ENCODE measurements around the gene MLLT1.
A peak's percentile ranks its signal among the peaks of the same experiment; 100 is the strongest.

The MLLT1 gene

GRCh38 chr19:6221220-6221877 lies 58.4 kb downstream of the MLLT1 start:
- DNase-seq (no peak), ATAC-seq (no peak)

- ATAC-seq (no peak), DNase-seq (no peak)
These were observed 59.2 kb downstream of the MLLT1 start for GRCh38 chr19:6220385-6221191.

- DNase-seq = no peak
- no peak for ATAC-seq
These were observed 60.0 kb downstream of the MLLT1 start for GRCh38 chr19:6219586-6220290.

GRCh38 chr19:6219147-6219525 lies 60.6 kb downstream of the MLLT1 start:
- ATAC-seq (no peak), DNase-seq (no peak)

GRCh38 chr19:6218491-6219146 lies 61.2 kb downstream of the MLLT1 start:
- DNase-seq (peak; percentile 90), ATAC-seq (peak; percentile 59)

- ATAC-seq = no peak
- DNase-seq = no peak
These were observed 61.9 kb downstream of the MLLT1 start for GRCh38 chr19:6217752-6218334.

- no peak for DNase-seq
- no peak for ATAC-seq
These were observed 62.6 kb downstream of the MLLT1 start for GRCh38 chr19:6216996-6217751.

GRCh38 chr19:6216236-6216995 lies 63.4 kb downstream of the MLLT1 start:
- DNase-seq (no peak), ATAC-seq (no peak)

GRCh38 chr19:6215701-6216235 lies 64.0 kb downstream of the MLLT1 start:
- DNase-seq (no peak), ATAC-seq (no peak)

GRCh38 chr19:6214881-6215541 lies 64.8 kb downstream of the MLLT1 start:
- no peak for DNase-seq
- no peak for ATAC-seq

GRCh38 chr19:6213696-6214641 lies 65.8 kb downstream of the MLLT1 start:
- ATAC-seq = no peak

GRCh38 chr19:6213266-6213595 lies 66.5 kb downstream of the MLLT1 start:
- no peak for DNase-seq
- ATAC-seq = no peak

More at GRCh38 chr19:6213696-6214641, 65.8 kb downstream of the MLLT1 start:
- no peak for DNase-seq

GRCh38 chr19:6212403-6213265 lies 67.1 kb downstream of the MLLT1 start:
- DNase-seq = no peak
- no peak for ATAC-seq

GRCh38 chr19:6211632-6212402 lies 68.0 kb downstream of the MLLT1 start:
- DNase-seq = no peak
- no peak for ATAC-seq

GRCh38 chr19:6210721-6211600 lies 68.8 kb downstream of the MLLT1 start:
- ATAC-seq (no peak), DNase-seq (no peak)

- ATAC-seq (no peak), DNase-seq (no peak)
These were observed 69.7 kb downstream of the MLLT1 start for GRCh38 chr19:6210091-6210490.

Measured in stimulated activated naive CD8-positive, alpha-beta T cell treated with anti-CD3 and anti-CD28 coated beads, Interleukin-15, Interleukin-2, amounts not matched to agents 100 U/mL and 50 U/mL, for 24 hours (primary cell).